Activated CD4-positive, alpha-beta memory T cell treated with anti-CD3 and anti-CD28 coated beads, Interleukin-2, amount 10 ng/mL, durations not matched to agents 7 days and 5 days (primary cell): ENCODE measurements around the gene FAM161A. TPM values are rescaled to one million over a fixed set of nuclear protein-coding genes. Genes with fewer than 3 reads are reported as not detected.

Experiments used
- CTCF ChIA-PET: fragments of 350-600 bp; sonication (Branson Sonifier 250); formaldehyde crosslinking; loops from one replicate; lab custom pipeline; 2021; ENCODE audit warnings: antibody characterized with exemption, inconsistent platforms; lab: Charles Lee
- POLR2A ChIA-PET: fragments of 350-600 bp; sonication (Branson Sonifier 250); formaldehyde crosslinking; loops from one replicate; lab custom pipeline; 2021; ENCODE audit warnings: antibody characterized with exemption; lab: Charles Lee
- DNase-seq: peaks from one replicate; pipeline ENCODE4 v3.0.0-alpha.2; 2020
- H3K27ac Mint-ChIP-seq: one replicate; pipeline ENCODE4 v1.8.0; 2021; ENCODE audit warnings: mild to moderate bottlenecking, mixed read lengths
- H3K27me3 Mint-ChIP-seq: one replicate; pipeline ENCODE4 v1.8.0; 2021; ENCODE audit warnings: mixed read lengths
- H3K36me3 Mint-ChIP-seq: one replicate; pipeline ENCODE4 v1.8.0; 2021; ENCODE audit warnings: low read depth, mixed read lengths
- H3K4me1 Mint-ChIP-seq: one replicate; pipeline ENCODE4 v1.8.0; 2021; ENCODE audit warnings: mixed read lengths
- H3K4me3 Mint-ChIP-seq: one replicate; pipeline ENCODE4 v1.8.0; 2021; ENCODE audit warnings: mild to moderate bottlenecking, mixed read lengths
- H3K9me3 Mint-ChIP-seq: one replicate; pipeline ENCODE4 v1.8.0; 2021; ENCODE audit warnings: mixed read lengths
- total RNA-seq, 2 experiments: library from RNA; stranded (reverse); gene quantifications; one replicate each; pipeline ENCODE4 v1.2.3, GENCODE V29; 2021

FAM161A gene
- total RNA-seq, 2 experiments from 2014 or later: 2.5 TPM

GRCh38 chr2:61792355-61792890, 61.4 kb downstream of the FAM161A start:
- no peaks in the 10 kb centered on the region for H3K9me3 Mint-ChIP-seq
- peaks cover 6% of the 10 kb centered on the region for H3K4me1 Mint-ChIP-seq
- H3K4me3 Mint-ChIP-seq: no peak overlapping the region
- no peak overlapping the region for H3K27ac Mint-ChIP-seq
- no peak for DNase-seq
- ChIA-PET POLR2A (interaction anchor here (1.3 kb wide), 1 partner anchor 8 kb away, joined by 4 read pairs; no protein-coding TSS in a partner anchor), CTCF (interaction anchor here (0.5 to 1.8 kb wide), 8 partner anchors 10 to 657 kb away, joined by 3 to 6 read pairs (median 4); no protein-coding TSS in a partner anchor)
- H3K27me3 Mint-ChIP-seq: peaks cover 3% of the 10 kb centered on the region
- H3K36me3 Mint-ChIP-seq: no peaks in the 10 kb centered on the region

GRCh38 chr2:61789807-61790602, 63.9 kb downstream of the FAM161A start:
- POLR2A ChIA-PET: no interaction called here
- peaks cover 6% of the 10 kb centered on the region for H3K27me3 Mint-ChIP-seq
- H3K4me3 Mint-ChIP-seq: no peak overlapping the region
- no peaks in the 10 kb centered on the region for H3K9me3 Mint-ChIP-seq
- peaks cover 6% of the 10 kb centered on the region for H3K4me1 Mint-ChIP-seq
- H3K36me3 Mint-ChIP-seq: no peaks in the 10 kb centered on the region
- no peak overlapping the region for H3K27ac Mint-ChIP-seq
- DNase-seq: no peak
- CTCF ChIA-PET: interaction anchor here (0.8 kb wide), 1 partner anchor 54 kb away, joined by 3 read pairs; no protein-coding TSS in a partner anchor

GRCh38 chr2:61787941-61788563, 65.8 kb downstream of the FAM161A start:
- DNase-seq: no peak
- no peaks in the 10 kb centered on the region for H3K4me1 Mint-ChIP-seq
- peaks cover 9% of the 10 kb centered on the region for H3K27me3 Mint-ChIP-seq
- no peaks in the 10 kb centered on the region for H3K9me3 Mint-ChIP-seq
- H3K4me3 Mint-ChIP-seq: no peak overlapping the region
- H3K27ac Mint-ChIP-seq: no peak overlapping the region
- POLR2A ChIA-PET: interaction anchor here (0.5 kb wide), 1 partner anchor 418 kb away, joined by 3 read pairs; no protein-coding TSS in a partner anchor
- CTCF ChIA-PET: no interaction called here
- H3K36me3 Mint-ChIP-seq: no peaks in the 10 kb centered on the region

DNA sequence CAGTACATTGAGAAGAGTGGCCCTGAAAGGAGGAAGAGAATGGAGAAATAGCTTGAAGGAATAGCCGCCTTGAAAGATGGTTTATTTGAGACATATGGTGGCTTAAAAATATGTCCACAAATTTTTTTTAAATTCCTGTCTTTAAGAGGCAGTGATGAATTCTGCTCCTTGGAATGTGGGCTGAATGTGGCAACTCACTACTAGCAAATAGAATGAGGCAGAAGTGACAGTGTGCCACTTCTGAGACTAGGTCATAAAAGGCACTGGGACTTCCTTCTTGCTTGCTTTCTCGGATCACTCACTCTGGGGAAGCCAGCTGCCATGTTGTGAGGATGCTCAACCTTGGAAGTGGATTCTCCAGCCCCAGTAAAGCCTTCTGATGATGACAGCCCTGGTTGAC, 67.0 kb downstream of the FAM161A start:
- Mint-ChIP-seq H3K36me3 (no peaks in the 10 kb centered on the region), H3K27me3 (peaks cover 14% of the 10 kb centered on the region), H3K27ac (no peak overlapping the region), H3K4me3 (no peak overlapping the region), H3K4me1 (no peaks in the 10 kb centered on the region), H3K9me3 (no peaks in the 10 kb centered on the region)
- ChIA-PET CTCF (no interaction called here), POLR2A (no interaction called here)
- DNase-seq: no peak

DNA sequence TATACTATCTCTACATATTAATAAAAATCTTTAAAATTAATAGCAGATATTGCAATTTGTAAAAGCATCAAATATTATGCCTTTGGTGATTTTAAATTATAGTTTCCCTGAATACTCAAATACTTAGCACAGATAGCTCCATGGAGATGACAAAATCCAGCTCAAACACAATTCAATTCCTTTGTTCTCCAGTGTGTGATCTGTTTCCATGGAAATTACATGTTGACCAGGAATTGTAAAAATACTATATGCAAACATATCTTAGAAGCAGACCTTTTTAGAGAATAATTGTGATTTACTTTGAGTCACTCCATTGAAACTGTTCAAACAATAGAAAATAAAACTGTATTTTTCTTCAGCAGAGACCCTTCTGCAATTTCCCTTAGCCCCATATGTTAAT, 68.3 kb downstream of the FAM161A start:
- Mint-ChIP-seq H3K27me3 (peaks cover 20% of the 10 kb centered on the region), H3K36me3 (peaks cover 3% of the 10 kb centered on the region), H3K4me3 (no peak overlapping the region), H3K27ac (no peak overlapping the region), H3K9me3 (peaks cover 4% of the 10 kb centered on the region), H3K4me1 (no peaks in the 10 kb centered on the region)
- ChIA-PET CTCF (no interaction called here), POLR2A (no interaction called here)
- DNase-seq: no peak

- H3K4me3 Mint-ChIP-seq: no peak overlapping the region
- DNase-seq: no peak
- H3K27me3 Mint-ChIP-seq: peaks cover 24% of the 10 kb centered on the region
- H3K27ac Mint-ChIP-seq: no peak overlapping the region
- peaks cover 4% of the 10 kb centered on the region for H3K36me3 Mint-ChIP-seq
- ChIA-PET POLR2A (no interaction called here), CTCF (no interaction called here)
- H3K9me3 Mint-ChIP-seq: peaks cover 5% of the 10 kb centered on the region
- H3K4me1 Mint-ChIP-seq: no peaks in the 10 kb centered on the region
These were observed 69.2 kb downstream of the FAM161A start for GRCh38 chr2:61784643-61785042.

DNA sequence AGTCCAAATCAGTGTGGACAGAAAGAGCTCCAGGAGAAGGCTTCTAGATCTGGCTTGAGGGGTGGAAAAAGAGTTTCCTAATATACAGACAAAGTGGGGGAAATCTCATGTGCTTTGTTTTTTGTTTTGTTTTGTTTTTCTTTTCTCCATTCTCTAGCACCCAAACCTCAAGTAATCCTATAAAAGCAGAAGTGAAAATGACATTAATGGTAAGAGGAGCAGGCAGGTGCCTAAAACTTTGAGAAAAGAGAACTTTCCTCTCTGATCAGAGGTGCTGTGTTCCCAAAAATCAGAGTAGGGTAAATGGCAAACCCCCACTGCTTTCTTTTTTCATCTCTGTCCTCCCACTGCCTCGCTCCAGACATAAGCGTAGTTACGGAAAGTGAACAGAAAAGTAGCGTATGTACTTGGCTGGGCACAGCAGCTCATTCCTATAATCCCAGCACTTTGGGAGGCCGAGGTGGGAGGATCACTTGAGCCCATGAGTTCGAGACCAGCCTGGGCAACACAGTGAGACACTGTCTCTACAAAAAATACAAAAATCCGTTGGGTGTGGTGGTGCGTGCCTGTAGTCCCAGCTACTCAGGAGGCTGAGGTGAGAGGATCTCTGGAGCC, 77.8 kb downstream of the FAM161A start:
- Mint-ChIP-seq H3K36me3 (peaks cover 4% of the 10 kb centered on the region), H3K27me3 (peaks cover 26% of the 10 kb centered on the region), H3K4me3 (no peak overlapping the region), H3K27ac (no peak overlapping the region), H3K9me3 (peaks cover 5% of the 10 kb centered on the region), H3K4me1 (no peaks in the 10 kb centered on the region)
- ChIA-PET CTCF (no interaction called here), POLR2A (no interaction called here)
- no peak for DNase-seq

Other genes with a start within 250 kb of the FAM161A start
- 100 to 1,000 TPM; 145 to 151 TPM for gene CCT4, start 34.6 kb upstream of the FAM161A start, total RNA-seq
- gene COMMD1, start 51.6 kb upstream of the FAM161A start, total RNA-seq: 10 to 100 TPM; 25.4 to 26.9 TPM